ENCODE results near the gene TUT4. TPM values are rescaled to one million over a fixed set of nuclear protein-coding genes. Genes with fewer than 3 reads are reported as not detected.

Gene TUT4
- total and polyA plus RNA-seq, 2 of the 4 experiments (the other 2 are of a cell fraction): 10.9 to 40.0 TPM

DNA sequence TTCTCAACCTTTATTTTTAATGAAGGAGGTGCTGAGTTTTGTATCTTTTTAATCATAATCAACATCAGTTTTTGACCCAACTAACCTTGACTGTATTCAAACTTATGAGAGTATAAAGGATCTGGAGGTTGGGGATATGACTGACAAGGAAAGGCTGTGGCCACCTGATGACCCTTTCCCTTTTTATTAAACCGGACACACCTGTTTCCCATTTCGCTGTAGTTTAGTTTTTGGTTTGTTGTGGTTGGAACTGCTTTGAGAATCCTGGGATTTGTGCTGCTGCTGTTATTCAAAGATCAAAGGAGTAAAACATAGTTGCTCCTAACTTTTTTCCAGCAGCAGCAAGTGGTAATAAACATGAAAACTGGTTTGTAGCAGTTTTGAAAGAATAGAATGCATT is 136.1 kb downstream of the TUT4 start:
- no peak overlapping the region for H2BK5ac ChIP-seq (ENCODE audit: low read depth, low read length, poor library complexity, severe bottlenecking)
- no peak overlapping the region for H3K56ac ChIP-seq (ENCODE audit: extremely low read depth, insufficient read depth, low read length)
- no peak overlapping the region for H2BK15ac ChIP-seq (ENCODE audit: low read depth, low read length)
- H2BK120ac ChIP-seq (ENCODE audit: low read depth, low read length): no peak overlapping the region
- H4K91ac ChIP-seq (ENCODE audit: insufficient read depth, low read depth, low read length): no peak overlapping the region
- no peak overlapping the region for H3K23ac ChIP-seq (ENCODE audit: low read depth, low read length)
- no peak overlapping the region for H3K14ac ChIP-seq (replicated peaks; ENCODE audit: low read depth, low read length)
- no peak overlapping the region for H4K8ac ChIP-seq (ENCODE audit: low read depth in 2 of 2, low read length in 2 of 2)
- CTCF ChIA-PET: no interaction called here
- no peaks in the 10 kb centered on the region for H4K20me1 ChIP-seq (ENCODE audit: insufficient read depth, low read length)
- H3K9me1 ChIP-seq (ENCODE audit: insufficient read depth, low read length): no peaks in the 10 kb centered on the region
- no peak overlapping the region for H3K18ac ChIP-seq (ENCODE audit: low read depth, low read length)
- no peak overlapping the region for H3K27ac ChIP-seq (ENCODE audit: insufficient read depth, low read length)
- no TSS peak for BruUV-seq (replicated peaks)
- no peak overlapping the region for H2BK20ac ChIP-seq (ENCODE audit: low read depth, low read length)
- no peak for DNase-seq
- intact Hi-C loops (cut with micrococcal nuclease) (no loop called here), dilution Hi-C loops (cut with HindIII; ENCODE audit: low sequenced_read_pairs, unreplicated experiment) (no loop called here), in situ Hi-C loops (cut with MboI; ENCODE audit: low sequenced_read_pairs) (no loop called here)
- H3K79me1 ChIP-seq (ENCODE audit: low read depth in 1 of 2, low read length in 2 of 2): peaks cover 4 to 7% of the 10 kb centered on the region in 2 experiments; a peak in 1 of 4 replicates
- no peak overlapping the region for H2AFZ ChIP-seq (replicated peaks; ENCODE audit: low read length, poor library complexity)
- no peak overlapping the region for H2AK9ac ChIP-seq (replicated peaks; ENCODE audit: low read depth, low read length, poor library complexity)
- no peak overlapping the region for H2AK5ac ChIP-seq (ENCODE audit: low read depth, low read length)
- H4K5ac ChIP-seq (ENCODE audit: low read depth, low read length): no peak overlapping the region
- no peaks in the 10 kb centered on the region for H3K27me3 ChIP-seq (ENCODE audit: control insufficient read depth, insufficient read depth, low read length)
- ATAC-seq (ENCODE audit: low read depth): no peak
- TF ChIP-seq, protein P1, sequence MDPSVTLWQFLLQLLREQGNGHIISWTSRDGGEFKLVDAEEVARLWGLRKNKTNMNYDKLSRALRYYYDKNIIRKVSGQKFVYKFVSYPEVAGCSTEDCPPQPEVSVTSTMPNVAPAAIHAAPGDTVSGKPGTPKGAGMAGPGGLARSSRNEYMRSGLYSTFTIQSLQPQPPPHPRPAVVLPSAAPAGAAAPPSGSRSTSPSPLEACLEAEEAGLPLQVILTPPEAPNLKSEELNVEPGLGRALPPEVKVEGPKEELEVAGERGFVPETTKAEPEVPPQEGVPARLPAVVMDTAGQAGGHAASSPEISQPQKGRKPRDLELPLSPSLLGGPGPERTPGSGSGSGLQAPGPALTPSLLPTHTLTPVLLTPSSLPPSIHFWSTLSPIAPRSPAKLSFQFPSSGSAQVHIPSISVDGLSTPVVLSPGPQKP (IDR thresholded peaks at IDR 0.05; ENCODE audit: borderline replicate concordance, low read depth, low read length): no peak
- no peak for TF ChIP-seq MAZ (IDR thresholded peaks at IDR 0.05; ENCODE audit: borderline replicate concordance, low read depth, low read length)
- no CpG with 5 or more reads among the region's 2 CpGs for WGBS, 2 experiments (ENCODE audit: extremely low coverage in 2 of 2, insufficient read length in 1 of 2)
- H3K9ac ChIP-seq (ENCODE audit: low read depth, low read length): no peak overlapping the region
- peaks cover 46% of the 10 kb centered on the region for H3K36me3 ChIP-seq (ENCODE audit: control insufficient read depth, insufficient read depth, low read length)
- POLR2A ChIA-PET (ENCODE audit: unreplicated experiment): no interaction called here
- no peak overlapping the region for H3K4me3 ChIP-seq (ENCODE audit: insufficient read depth, low read depth, low read length)
- no peaks in the 10 kb centered on the region for H3K4me1 ChIP-seq (ENCODE audit: control insufficient read depth, insufficient read depth, low read length)
- H3K4me2 ChIP-seq (ENCODE audit: low read depth, low read length): no peak overlapping the region
- H3K4ac ChIP-seq (ENCODE audit: low read depth, low read length): no peak overlapping the region
- no peaks in the 10 kb centered on the region for H3K9me3 ChIP-seq (ENCODE audit: control insufficient read depth, insufficient read depth, low read length)
